Left ventricle myocardium inferior (tissue), 1 donor: ENCODE results near the gene BOD1L1. TPM values are rescaled to one million over a fixed set of nuclear protein-coding genes. Genes with fewer than 3 reads are reported as not detected.

Experiments
- DNase-seq: peaks from one replicate; pipeline ENCODE4 v3.0.0-alpha.2; 2020
- H3K27ac ChIP-seq: fragments of 200-600 bp; replicated peaks from 2 replicates; pipeline ENCODE4 v1.8.0; 2021
- H3K27me3 ChIP-seq: fragments of 200-600 bp; 2 replicates; pipeline ENCODE4 v1.8.0; 2021; ENCODE audit warnings: low read depth
- H3K36me3 ChIP-seq: fragments of 200-600 bp; 2 replicates; pipeline ENCODE4 v1.8.0; 2021
- H3K4me1 ChIP-seq: fragments of 200-600 bp; 2 replicates; pipeline ENCODE4 v1.8.0; 2021
- H3K4me3 ChIP-seq: fragments of 200-600 bp; 2 replicates; pipeline ENCODE4 v1.8.0; 2021; ENCODE audit warnings: mild to moderate bottlenecking, moderate library complexity
- H3K9me3 ChIP-seq: fragments of 200-600 bp; replicated peaks from 2 replicates; pipeline ENCODE4 v1.8.0; 2021
- CTCF ChIP-seq: fragments of 200-600 bp; IDR thresholded peaks from 2 replicates; pipeline ENCODE4 v1.8.0; 2021; ENCODE audit warnings: antibody characterized with exemption, mild to moderate bottlenecking, borderline replicate concordance
- intact Hi-C: fragments of 100-400 bp; cut with micrococcal nuclease; formaldehyde crosslinking; loops from one replicate; pipeline ENCODE4 v1.11.0; 2022
- total RNA-seq: library from RNA; stranded (reverse); fragmentation: NEBNext Ultra II Directional; extraction: Animal tissue kit (Norgen Biotek cat#: 25700); gene quantifications from one replicate; pipeline ENCODE4 v1.2.1, GENCODE V29; 2021
- donor health status: DM: no; HTN: yes; CAD: no; lungs with severe emphysema.

Gene BOD1L1
- total RNA-seq, 1 donor from 2014 or later, result 17.9 TPM

GRCh38 chr4:13539619-13540445, 87.7 kb downstream of the BOD1L1 start:
- peaks cover 100% of the 10 kb centered on the region for H3K27me3 ChIP-seq
- H3K27ac ChIP-seq, result no peak overlapping the region
- no peaks in the 10 kb centered on the region for H3K36me3 ChIP-seq
- intact Hi-C loops, result no loop called here
- H3K4me3 ChIP-seq, result peak overlapping the region; percentile 6
- H3K9me3 ChIP-seq, result no peaks in the 10 kb centered on the region
- TF ChIP-seq CTCF, result no peak
- peaks cover 56% of the 10 kb centered on the region for H3K4me1 ChIP-seq
- no peak for DNase-seq

- TF ChIP-seq CTCF, result no peak
- Histone ChIP-seq H3K27me3 (peaks cover 100% of the 10 kb centered on the region), H3K36me3 (no peaks in the 10 kb centered on the region), H3K9me3 (no peaks in the 10 kb centered on the region), H3K4me1 (peaks cover 54% of the 10 kb centered on the region), H3K27ac (no peak overlapping the region), H3K4me3 (no peak overlapping the region)
- intact Hi-C loops, result no loop called here
- DNase-seq, result no peak
Measured at GRCh38 chr4:13539047-13539618, 88.4 kb downstream of the BOD1L1 start.

GRCh38 chr4:13538427-13538973, 89.0 kb downstream of the BOD1L1 start:
- Histone ChIP-seq H3K27me3 (peaks cover 100% of the 10 kb centered on the region), H3K36me3 (no peaks in the 10 kb centered on the region), H3K27ac (no peak overlapping the region), H3K9me3 (no peaks in the 10 kb centered on the region), H3K4me1 (peaks cover 47% of the 10 kb centered on the region), H3K4me3 (no peak overlapping the region)
- no peak for DNase-seq
- TF ChIP-seq CTCF, result no peak
- intact Hi-C loops, result no loop called here

GRCh38 chr4:13537832-13538177, 89.7 kb downstream of the BOD1L1 start:
- Histone ChIP-seq H3K4me3 (no peak overlapping the region), H3K36me3 (no peaks in the 10 kb centered on the region), H3K27ac (no peak overlapping the region), H3K9me3 (no peaks in the 10 kb centered on the region), H3K27me3 (peaks cover 100% of the 10 kb centered on the region), H3K4me1 (peaks cover 47% of the 10 kb centered on the region)
- DNase-seq, result no peak
- TF ChIP-seq CTCF, result no peak
- intact Hi-C loops, result no loop called here

- TF ChIP-seq CTCF, result no peak
- H3K36me3 ChIP-seq, result no peaks in the 10 kb centered on the region
- DNase-seq, result no peak
- intact Hi-C loops, result no loop called here
- no peak overlapping the region for H3K4me3 ChIP-seq
- no peaks in the 10 kb centered on the region for H3K9me3 ChIP-seq
- H3K4me1 ChIP-seq, result peaks cover 45% of the 10 kb centered on the region
- no peak overlapping the region for H3K27ac ChIP-seq
- H3K27me3 ChIP-seq, result peaks cover 100% of the 10 kb centered on the region
Measured at GRCh38 chr4:13537011-13537831, 90.3 kb downstream of the BOD1L1 start.
